ENCODE results near the gene EHD3.

The EHD3 gene

DNA sequence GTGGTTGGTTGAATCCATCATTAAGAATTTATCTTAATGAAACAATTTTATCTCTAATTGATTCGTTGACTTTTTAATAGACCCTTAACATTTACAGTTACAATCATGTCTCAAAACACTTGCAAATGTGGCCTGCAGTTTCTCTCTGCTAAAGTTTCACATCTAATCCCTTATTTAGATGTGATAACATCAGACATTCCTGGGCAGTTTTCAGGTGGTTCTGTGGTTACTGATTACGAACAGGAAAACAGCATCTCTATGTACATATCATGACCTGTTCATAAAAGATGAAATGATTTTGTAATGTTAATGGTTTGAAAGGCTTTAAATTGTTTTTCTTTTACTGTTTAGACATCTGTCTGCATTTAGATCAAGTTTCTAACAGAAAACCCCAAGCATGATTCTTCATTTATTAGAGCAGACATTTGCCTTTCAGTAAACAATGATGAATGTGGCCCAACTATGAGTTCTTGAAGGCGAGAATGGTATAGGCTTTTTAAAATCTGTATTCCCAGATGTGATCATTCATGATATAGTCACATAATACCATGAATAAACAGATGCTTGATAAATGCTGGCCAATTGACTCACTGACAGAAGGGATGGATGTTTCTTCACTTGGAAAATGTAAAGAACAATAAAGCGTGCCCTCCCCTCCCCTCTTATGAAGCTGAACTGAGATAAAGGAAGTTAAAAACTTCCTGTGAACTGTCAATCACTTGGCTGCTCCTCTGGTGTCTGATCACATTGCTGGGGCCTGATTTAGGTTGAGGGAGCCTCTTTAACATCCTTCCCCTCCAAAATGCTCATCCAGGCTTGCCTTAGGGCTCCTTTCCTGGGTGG, 20.1 kb upstream of the EHD3 start:
- DNase-seq: no peak

DNA sequence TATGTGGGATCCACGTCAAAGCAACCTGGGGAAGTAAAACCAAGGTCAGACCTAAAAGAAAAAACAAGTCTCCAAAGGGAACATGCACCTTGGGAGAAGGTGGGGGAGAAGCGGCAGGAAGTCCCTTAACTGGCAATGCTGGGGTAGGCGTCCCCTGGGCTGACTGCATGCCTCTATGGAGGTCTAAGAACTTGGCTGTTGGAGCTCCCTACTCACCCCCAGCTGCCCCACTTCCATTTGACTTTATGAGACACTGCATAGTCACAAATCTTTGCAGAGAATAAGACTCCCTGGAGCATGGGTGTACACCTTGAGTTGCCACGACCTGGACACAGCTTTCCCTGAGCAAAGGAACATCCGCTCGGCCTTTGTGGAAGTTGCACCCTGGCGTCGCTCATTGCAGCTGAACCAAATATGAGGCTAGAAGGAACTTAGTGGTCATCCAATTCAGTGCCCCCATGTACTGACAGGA, 19.5 kb upstream of the EHD3 start:
- DNase-seq: no peak

DNA sequence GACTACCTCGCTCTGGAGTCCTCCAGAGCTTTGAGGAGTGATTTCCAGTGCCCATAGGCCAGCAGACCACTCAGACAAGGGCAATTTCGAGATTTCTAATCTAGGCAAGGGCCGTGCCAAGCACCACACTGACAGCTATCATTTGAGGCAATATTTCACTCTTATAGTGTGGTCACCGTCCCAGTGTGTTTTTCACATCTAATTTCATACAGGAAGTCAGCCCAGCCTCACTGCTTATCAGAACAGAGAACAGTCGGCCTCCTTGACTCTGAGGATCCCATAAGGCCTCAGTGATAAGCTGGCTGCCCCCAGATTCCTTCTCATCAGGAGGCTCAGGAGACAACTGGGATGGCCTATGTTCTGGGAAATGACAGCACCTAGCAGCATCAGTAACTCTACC, 17.2 kb upstream of the EHD3 start:
- no peak for DNase-seq

DNA sequence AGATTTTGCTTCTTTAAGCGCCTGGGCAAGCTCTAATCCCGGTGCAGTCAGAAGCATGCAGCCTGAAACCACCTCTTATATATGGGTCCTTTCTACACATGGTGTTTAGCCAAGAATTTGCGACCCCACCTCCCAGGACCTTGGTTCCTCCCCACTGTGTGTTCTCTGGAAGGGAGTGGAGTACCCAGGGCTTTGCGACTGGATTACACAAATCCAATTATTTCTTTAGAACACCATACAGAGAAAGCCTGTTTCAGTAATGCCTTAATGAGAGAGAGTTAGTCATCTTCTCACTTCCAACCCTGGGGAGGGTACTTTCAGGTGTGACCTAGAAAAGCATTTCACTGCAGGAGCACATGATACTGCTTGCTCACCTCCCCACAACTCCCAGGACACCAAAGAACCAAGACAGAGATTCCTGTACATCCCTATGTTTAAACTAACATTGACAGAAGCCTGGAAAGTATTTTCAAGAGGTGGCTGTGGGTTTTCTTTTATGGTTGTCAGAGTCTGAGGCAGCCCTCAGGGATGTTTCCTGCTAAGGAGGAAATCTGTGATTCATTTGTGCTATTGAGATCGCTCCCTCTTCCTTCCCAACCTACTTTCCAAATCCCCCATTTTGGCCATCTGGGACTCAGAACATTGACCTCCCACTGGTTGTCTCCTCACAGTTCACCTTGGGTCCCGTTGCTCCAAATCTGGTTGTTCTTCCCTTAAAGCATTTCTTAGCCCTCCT, 16.3 kb upstream of the EHD3 start, which contains the start of gene CAPN14:
Gene CAPN14, minus strand, starts transcription at position 51 of the 736 bp plus-strand sequence. CDS start 12,068 bp downstream, outside the sequence.
- DNase-seq: no peak

DNA sequence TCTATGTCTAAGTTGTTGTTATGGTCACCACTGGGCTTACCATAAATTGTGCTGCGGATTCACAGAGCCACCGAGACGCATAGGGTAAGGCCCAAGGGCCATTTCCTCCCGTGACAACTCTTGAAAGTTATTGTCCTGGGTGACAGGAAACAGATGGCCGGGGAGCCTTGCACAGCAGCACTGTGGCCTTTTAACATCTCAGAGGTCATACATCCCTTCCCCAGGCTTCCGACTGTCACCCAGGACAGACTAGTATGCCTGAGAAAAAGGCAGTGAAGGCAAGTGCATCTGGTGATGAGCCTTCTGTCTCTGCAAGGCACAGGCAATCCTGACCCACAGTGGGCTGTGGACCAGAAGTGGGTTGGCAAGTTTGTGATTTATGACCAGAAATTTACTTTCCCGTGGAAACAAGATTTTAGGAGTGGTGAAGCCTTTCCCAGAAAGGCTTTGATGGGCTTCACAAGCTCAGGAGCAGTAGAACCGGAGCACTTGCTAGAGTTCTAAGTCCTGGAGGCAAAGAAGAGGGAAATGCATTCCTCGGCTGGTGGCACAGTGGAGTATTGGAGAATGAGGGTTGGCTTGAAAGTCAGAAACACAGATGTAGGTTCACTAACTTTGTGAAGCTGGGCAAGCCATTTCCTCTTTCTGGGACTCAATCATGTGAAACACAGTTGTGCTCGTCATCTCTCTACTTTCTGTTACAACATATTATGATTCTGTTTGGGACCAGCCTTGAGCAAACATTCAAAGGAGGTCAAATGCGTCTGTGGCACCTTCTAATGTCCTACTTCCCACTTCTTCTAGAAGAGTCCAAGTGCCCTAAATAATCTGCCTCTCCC, 14.6 kb upstream of the EHD3 start:
- DNase-seq: no peak

DNA sequence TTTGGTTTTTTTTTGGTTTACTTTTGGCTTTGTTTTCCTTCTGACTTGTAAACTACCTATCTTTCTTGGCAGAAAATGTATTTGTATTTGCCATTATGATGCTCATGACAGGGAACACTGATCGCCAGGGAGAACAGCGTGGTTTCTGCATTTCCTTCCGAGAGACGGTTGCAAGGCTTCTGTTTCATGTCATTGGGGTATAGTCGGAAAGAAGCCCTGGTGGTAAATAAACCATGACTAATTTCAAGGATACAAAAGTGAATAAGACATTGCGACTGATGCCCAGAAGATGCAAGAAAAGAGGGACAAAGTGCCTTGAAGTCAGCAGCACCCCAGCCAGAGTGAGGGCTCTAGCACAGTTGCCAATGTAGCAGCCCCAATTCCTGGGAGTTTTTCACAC, 12.4 kb upstream of the EHD3 start:
- DNase-seq: no peak

GRCh38 chr2:31222071-31222470, 11.9 kb upstream of the EHD3 start:
- no peak for DNase-seq

DNA sequence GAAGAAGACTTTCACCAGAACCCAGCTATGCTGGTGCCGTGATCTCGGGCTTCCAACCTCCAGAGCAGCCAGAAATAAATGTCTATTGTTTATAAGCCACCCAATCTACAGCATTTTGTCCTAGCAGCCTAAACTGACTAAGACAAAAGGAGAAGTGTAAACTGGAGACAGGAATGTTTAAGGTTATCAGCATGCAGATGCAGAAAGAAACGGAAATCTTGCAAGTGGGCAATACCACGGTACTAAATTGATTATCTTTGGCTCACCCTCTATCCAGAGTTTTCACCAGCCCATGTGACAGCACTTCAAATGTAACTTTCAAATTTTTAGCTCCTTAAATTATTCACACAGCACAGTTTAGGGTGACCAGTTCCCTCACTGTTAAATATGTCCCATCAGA, 10.9 kb upstream of the EHD3 start:
- DNase-seq: no peak

DNA sequence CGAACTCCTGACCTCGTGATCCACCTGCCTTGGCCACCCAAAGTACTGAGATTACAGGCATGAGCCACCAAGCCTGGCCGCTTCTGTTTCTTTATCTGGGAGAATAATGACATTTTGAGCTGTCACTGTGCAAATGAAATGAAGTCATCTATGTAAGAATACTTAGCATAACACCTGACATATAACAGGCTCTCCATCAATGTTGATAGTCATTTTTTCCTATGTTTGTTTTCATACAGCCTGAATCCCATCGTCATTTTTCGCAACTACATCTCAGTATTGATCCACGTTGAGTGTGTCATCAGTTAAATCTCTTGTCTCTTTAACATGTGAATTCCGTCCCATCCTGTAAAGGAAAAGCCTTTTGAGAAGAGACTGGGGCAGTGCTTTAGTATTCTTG, 10.2 kb upstream of the EHD3 start:
- DNase-seq: no peak

DNA sequence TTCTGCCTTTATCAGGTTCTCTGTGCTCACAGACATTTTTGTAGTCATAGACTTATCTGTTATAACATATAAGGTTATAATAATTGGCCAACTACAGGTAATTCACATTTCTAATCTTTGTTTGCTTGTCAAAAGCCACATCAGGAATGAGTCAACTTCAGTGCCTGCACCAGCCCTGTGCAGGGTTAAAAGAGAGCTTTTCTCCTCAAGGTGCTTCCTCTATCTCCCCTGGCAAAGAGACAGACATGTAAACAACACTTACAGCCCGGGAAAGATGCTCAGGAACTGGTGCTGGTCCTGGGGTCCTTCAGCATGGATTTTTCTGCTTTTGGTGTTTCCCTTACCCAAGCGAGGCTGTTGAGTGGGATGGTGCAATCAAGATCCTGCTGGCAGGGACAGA, 7.7 kb upstream of the EHD3 start:
- DNase-seq: no peak

GRCh38 chr2:31227110-31227509, 6.8 kb upstream of the EHD3 start:
- DNase-seq: no peak

- no peak for DNase-seq
These were observed 6.2 kb upstream of the EHD3 start for GRCh38 chr2:31227711-31228125.

DNA sequence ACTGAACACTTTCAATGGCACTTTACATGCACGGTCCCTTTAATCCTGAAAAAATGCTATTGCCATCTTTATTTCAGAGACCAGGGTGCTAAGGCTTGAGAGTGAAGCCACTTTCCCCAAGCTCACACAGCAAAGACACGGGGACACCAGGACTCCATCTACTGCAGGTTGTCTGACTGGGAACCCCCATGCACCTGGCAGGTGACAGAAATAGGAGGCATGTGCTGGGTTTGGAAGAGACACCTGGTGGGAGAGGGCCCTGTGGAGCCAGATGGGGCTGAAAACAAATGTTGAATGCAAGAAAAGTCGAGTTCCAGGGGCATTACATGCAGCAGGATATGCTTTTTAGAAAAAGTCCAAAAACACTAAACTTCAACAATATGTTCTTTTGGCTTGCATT, 5.2 kb upstream of the EHD3 start:
- no peak for DNase-seq

- no peak for DNase-seq
These were observed 3.2 kb upstream of the EHD3 start for GRCh38 chr2:31230751-31231150.

DNA sequence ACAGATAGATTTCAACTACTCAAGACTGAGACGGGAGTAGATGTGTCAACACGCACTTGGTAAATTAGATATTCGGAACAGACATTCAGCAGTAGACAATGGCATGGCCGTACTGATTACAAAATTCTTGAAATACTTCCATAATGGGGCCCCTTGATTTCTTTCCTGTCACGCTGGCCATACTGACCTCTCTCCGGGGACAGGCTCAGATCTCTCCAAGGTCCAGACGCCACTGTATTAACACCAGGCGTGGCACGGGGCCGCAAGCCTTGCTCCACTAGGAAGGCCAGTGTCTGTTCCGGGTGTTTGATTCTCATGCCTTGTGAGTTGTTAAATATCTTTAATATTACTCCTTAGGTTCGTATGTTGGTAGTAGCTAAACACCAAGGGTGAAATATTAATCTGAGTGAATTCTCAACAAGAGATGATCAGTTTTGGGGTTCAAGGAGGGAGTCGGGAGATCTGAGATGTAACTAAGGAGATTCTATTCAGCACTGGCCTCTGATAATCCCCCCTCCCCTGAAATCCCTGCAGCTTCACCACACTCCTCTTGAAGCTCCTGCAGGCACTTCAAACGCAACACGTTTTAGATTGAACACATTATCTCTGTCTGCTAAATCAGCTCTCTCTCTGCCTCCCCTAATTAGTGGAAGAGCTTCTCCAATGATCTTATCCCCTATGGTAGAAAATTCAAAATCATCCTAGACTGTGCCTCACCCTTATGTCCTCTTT, 2.2 kb upstream of the EHD3 start:
- DNase-seq: no peak

- no peak for DNase-seq
These were observed 1.4 kb upstream of the EHD3 start for GRCh38 chr2:31232586-31232985.

DNA sequence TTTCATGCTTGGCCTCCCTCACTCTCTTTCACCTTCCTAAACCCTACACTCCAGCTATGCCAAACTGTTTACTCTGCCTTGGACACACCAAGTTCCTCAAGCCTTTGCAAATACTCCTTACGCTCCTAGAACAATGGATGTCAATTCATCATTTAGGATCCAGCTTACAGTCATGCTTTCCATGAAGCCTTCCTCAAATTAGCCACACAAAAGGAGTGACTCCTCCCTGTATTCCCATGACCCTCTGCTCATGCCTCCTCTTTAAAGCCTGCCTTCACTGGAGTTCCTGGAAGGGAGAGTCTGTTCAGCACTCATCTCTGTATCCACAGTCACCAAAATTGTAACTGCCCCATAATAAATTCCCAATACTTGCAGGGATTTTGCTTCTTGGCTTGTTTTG, 721 bp upstream of the EHD3 start:
- DNase-seq: no peak

DNA sequence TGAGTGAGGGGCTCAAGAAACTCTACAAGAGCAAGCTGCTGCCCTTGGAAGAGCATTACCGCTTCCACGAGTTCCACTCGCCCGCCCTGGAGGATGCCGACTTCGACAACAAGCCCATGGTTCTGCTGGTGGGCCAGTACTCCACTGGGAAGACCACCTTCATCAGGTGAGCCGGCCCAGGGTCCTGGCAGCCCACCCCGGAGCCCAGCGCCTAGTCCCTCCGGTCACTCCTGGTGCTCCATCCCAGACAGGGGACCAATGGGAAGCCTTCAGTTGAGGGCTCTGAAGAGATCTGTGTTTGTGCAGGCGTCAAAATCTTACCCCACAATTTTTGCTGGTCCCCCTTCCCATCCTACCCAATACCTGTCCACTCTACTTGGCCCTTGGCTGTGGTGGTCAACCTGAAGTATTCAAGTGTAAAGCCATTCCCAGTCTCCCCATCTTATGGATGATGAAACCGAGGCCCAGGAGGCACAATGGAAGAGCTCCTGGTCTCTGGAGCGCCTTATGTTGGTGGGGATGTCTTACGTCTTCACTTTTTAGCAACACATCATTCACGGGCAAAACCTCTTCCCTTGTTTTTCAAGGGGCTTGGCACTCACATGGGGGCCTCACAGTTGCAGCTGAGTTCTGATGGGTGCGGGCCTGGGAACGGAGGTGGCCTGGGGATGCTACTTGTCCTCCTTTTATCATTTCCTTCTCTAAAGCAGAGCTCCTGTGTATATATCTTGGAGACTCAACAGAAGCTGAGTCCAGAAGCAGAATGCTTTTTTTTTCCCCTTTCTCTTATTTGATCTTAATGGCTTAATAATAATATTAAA, 941 bp downstream of the EHD3 start:
- no peak for DNase-seq

DNA sequence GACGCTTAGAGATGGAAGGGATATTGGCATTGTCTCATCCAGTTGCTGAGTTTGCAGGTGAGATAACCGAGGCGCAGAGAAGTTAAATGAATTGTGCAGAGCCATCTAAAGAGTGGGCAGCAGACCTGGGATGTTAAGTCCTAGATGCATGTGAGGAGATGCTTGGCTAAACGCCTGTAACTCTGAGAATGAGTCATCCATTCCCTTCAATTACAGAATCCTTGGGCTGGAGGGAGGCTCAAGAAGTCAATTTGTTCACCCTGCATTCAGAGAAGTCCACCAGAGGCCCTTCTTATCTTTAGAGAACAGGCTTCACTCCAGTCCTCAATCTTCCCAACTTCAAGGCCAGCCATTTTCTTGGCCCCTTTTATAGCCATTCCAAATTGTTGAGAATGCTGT, 1.6 kb downstream of the EHD3 start:
- DNase-seq: no peak

DNA sequence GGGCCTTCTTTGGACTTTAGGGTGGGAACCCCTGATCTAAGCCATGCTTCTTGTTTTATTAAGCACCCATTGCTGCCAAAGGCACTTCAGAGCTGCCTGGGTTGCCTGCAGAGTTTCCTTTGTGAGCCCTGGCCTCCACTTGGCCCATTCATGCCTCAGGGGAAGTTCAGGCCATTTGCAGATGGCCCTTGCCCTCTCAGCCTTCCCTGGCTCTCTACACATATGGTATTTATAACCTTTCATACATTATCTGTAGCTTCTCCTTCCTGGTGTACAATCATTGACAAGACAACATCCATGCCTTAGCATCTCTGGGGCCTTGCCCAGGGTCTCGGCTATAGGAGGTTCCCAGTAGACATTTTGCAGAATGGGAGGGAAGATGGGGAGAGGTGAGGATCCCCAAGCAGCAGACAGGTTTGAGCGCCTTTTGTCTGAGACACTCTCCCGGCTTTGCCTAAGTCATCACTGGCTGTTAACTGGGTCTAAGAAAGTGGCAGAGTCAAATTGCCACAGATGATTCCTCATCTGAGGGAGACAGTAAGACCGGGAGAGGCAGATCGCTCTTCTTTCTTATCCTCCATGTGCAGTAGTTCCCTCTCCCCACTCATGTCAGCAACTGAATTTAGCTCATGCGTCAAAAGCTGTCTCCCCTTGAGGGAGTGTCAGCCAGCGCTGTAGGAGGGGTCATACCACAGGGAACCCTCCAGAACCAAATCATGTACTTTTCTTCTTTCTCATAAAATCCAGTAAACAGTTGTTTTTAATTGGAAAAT, 2.7 kb downstream of the EHD3 start:
- DNase-seq: no peak
